ENCODE measurements around the gene RNASE13.

GRCh38 chr14:21001218-21001617, 33.4 kb downstream of the RNASE13 start:
- no peak for TF ChIP-seq CTCF (IDR thresholded peaks at IDR 0.05; ENCODE audit: low read length)
- TF ChIP-seq EZH2 (IDR thresholded peaks at IDR 0.05; ENCODE audit: borderline replicate concordance, low read length), result no peak

Data from OCI-LY1 (cell line).